ENCODE measurements around the gene FBXW10.
A peak's percentile ranks its signal among the peaks of the same experiment; 100 is the strongest.
"Not testable (repeated sequence)": the region's sequence is repeated elsewhere in the genome, so short reads cannot be mapped to it uniquely, and the experiment has no call there.

Gene FBXW10

DNA sequence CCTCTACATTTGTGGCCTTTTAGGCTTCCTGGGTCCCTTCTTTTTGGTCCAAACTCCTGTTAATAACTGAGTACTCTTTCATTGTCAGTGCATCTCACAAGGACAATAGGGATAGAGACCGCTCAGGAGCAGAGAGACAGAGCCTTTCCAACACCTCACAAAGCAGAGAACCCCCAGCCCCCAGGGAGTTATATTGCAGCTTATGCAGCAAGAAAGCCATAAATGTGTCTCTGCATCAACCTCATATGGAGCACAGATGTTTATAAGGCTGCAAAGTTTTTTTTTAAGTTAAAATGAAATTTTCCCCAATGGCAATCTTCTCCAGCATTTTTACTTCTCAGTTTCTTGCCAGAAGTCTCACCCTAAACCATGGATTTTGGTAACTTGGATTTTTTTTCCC, 6.4 kb downstream of the FBXW10 start:
- not testable (repeated sequence) for H2AFZ ChIP-seq (ENCODE audit: low read length); H3K79me2 ChIP-seq (ENCODE audit: insufficient read depth, low read length); H3K4me2 ChIP-seq (ENCODE audit: low read depth, low read length, poor library complexity, severe bottlenecking); H3K4me1 ChIP-seq (ENCODE audit: insufficient read depth, low read length, poor library complexity, severe bottlenecking); H3K9ac ChIP-seq (ENCODE audit: low read depth, low read length, poor library complexity, severe bottlenecking); H3K9me3 ChIP-seq (ENCODE audit: insufficient read depth, low read depth, low read length); H3K9me2 ChIP-seq (replicated peaks; ENCODE audit: low read depth, low read length); H4K20me1 ChIP-seq (ENCODE audit: insufficient read depth, low read length, poor library complexity, severe bottlenecking); H3K27me3 ChIP-seq (ENCODE audit: insufficient read depth, low read length, poor library complexity, severe bottlenecking); H3K36me3 ChIP-seq (ENCODE audit: insufficient read depth, low read length); H3F3A ChIP-seq (ENCODE audit: low read depth); H3K4me3 ChIP-seq (ENCODE audit: low read length, poor library complexity, severe bottlenecking)

DNA sequence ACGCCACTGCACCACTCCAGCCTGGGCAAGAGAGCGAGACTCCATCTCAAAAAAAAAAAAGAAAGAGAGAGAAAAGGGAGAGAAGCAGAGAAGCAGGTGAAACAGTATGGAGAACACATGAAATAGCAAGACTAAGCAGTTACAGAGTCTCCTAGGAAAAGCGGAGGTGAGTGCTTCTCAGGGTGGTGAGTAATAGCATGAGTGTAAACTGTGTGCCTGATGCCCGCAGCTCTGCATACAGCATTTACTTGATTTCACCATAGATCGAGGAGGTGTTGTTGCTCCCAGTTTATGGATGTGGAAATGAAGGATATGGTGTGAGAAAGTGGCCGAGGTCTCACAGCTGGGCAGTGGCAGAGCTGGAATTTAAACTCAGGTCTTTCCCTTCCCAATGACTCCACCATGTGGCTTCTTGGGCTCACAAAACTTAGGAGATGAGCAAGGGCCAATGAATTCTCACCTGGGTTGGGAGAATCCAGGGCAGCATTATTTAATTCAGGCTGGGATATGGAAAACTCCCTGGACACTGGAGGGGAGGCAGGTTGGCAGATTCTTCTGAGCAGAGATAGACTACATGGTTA, 10.1 kb downstream of the FBXW10 start:
- not testable (repeated sequence) for H3K4me1 ChIP-seq (ENCODE audit: insufficient read depth, low read length, poor library complexity, severe bottlenecking); H3K27me3 ChIP-seq (ENCODE audit: insufficient read depth, low read length, poor library complexity, severe bottlenecking)

GRCh38 chr17:18755969-18756368, 12.1 kb downstream of the FBXW10 start:
- not testable (repeated sequence) for H4K20me1 ChIP-seq (ENCODE audit: insufficient read depth, low read length, poor library complexity, severe bottlenecking); H3F3A ChIP-seq (ENCODE audit: low read depth); H3K4me1 ChIP-seq (ENCODE audit: insufficient read depth, low read length, poor library complexity, severe bottlenecking); H3K4me2 ChIP-seq (ENCODE audit: low read depth, low read length, poor library complexity, severe bottlenecking); H3K9me3 ChIP-seq (ENCODE audit: insufficient read depth, low read depth, low read length); H3K36me3 ChIP-seq (ENCODE audit: insufficient read depth, low read length); H3K79me2 ChIP-seq (ENCODE audit: insufficient read depth, low read length); H3K27me3 ChIP-seq (ENCODE audit: insufficient read depth, low read length, poor library complexity, severe bottlenecking); H3K9ac ChIP-seq (ENCODE audit: low read depth, low read length, poor library complexity, severe bottlenecking); H3K9me2 ChIP-seq (replicated peaks; ENCODE audit: low read depth, low read length); H2AFZ ChIP-seq (ENCODE audit: low read length); H3K4me3 ChIP-seq (ENCODE audit: low read length, poor library complexity, severe bottlenecking)

More for the DNA sequence above, 10.1 kb downstream of the FBXW10 start:
- H3K79me2 ChIP-seq (ENCODE audit: insufficient read depth, low read length); H3F3A ChIP-seq (ENCODE audit: low read depth); H3K9me3 ChIP-seq (ENCODE audit: insufficient read depth, low read depth, low read length); H2AFZ ChIP-seq (ENCODE audit: low read length); H3K9ac ChIP-seq (ENCODE audit: low read depth, low read length, poor library complexity, severe bottlenecking); H3K4me2 ChIP-seq (ENCODE audit: low read depth, low read length, poor library complexity, severe bottlenecking); H3K4me3 ChIP-seq (ENCODE audit: low read length, poor library complexity, severe bottlenecking); H4K20me1 ChIP-seq (ENCODE audit: insufficient read depth, low read length, poor library complexity, severe bottlenecking); H3K9me2 ChIP-seq (replicated peaks; ENCODE audit: low read depth, low read length); H3K36me3 ChIP-seq (ENCODE audit: insufficient read depth, low read length): not testable (repeated sequence)

GRCh38 chr17:18757368-18758044, 13.7 kb downstream of the FBXW10 start:
- not testable (repeated sequence) for H3K4me2 ChIP-seq (ENCODE audit: low read depth, low read length, poor library complexity, severe bottlenecking); H4K20me1 ChIP-seq (ENCODE audit: insufficient read depth, low read length, poor library complexity, severe bottlenecking); H3K4me3 ChIP-seq (ENCODE audit: low read length, poor library complexity, severe bottlenecking); H3K9me2 ChIP-seq (replicated peaks; ENCODE audit: low read depth, low read length); H3K9ac ChIP-seq (ENCODE audit: low read depth, low read length, poor library complexity, severe bottlenecking); H3K79me2 ChIP-seq (ENCODE audit: insufficient read depth, low read length); H2AFZ ChIP-seq (ENCODE audit: low read length); H3K27me3 ChIP-seq (ENCODE audit: insufficient read depth, low read length, poor library complexity, severe bottlenecking); H3K36me3 ChIP-seq (ENCODE audit: insufficient read depth, low read length); H3K4me1 ChIP-seq (ENCODE audit: insufficient read depth, low read length, poor library complexity, severe bottlenecking); H3F3A ChIP-seq (ENCODE audit: low read depth); H3K9me3 ChIP-seq (ENCODE audit: insufficient read depth, low read depth, low read length)

GRCh38 chr17:18758344-18758743, 14.5 kb downstream of the FBXW10 start:
- H4K20me1 ChIP-seq (ENCODE audit: insufficient read depth, low read length, poor library complexity, severe bottlenecking); H3K4me3 ChIP-seq (ENCODE audit: low read length, poor library complexity, severe bottlenecking); H3K27me3 ChIP-seq (ENCODE audit: insufficient read depth, low read length, poor library complexity, severe bottlenecking); H3K36me3 ChIP-seq (ENCODE audit: insufficient read depth, low read length); H3K9me2 ChIP-seq (replicated peaks; ENCODE audit: low read depth, low read length); H3K9ac ChIP-seq (ENCODE audit: low read depth, low read length, poor library complexity, severe bottlenecking); H3K4me2 ChIP-seq (ENCODE audit: low read depth, low read length, poor library complexity, severe bottlenecking); H3K9me3 ChIP-seq (ENCODE audit: insufficient read depth, low read depth, low read length); H3K79me2 ChIP-seq (ENCODE audit: insufficient read depth, low read length); H2AFZ ChIP-seq (ENCODE audit: low read length); H3F3A ChIP-seq (ENCODE audit: low read depth); H3K4me1 ChIP-seq (ENCODE audit: insufficient read depth, low read length, poor library complexity, severe bottlenecking): not testable (repeated sequence)

DNA sequence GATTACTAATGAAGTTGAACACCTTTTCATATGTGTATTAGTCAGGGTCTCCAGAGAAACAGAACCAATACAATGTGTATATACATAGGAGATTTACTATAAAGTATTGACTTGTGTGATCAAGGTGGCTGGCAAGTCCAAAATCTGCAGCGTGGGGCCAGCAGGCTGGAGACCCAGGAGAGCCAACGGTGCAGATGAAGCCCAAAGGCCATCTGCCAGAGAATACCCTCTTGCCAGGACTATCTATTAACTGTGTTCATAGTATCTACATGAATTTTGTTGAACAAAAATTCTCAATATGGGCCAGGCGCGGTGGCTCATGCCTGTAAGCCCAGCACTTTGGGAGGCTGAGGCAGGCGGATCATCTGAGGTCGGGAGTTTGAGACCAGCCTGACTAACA, 16.4 kb downstream of the FBXW10 start:
- H3F3A ChIP-seq (ENCODE audit: low read depth): not testable (repeated sequence)

DNA sequence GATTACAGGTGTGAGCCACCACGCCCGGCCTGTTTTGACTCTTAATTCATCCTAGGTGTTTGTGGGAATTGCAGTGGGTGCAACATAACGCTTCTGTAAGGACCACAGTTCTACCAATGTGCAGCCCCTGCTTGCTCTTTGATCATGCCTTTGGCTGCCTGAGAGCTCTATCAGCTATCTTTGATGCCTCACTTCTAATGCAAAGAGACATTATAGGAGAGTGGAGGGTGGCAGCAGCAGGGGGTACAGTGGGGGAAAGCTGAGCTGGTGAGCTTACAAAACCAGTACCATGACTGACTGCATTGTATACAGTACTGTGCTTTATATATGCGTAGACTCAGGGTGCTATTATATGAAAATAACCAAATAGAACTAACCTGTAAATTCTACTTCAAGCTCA, 26.7 kb downstream of the FBXW10 start:
- H3K9me3 ChIP-seq (ENCODE audit: insufficient read depth, low read depth, low read length); H3K79me2 ChIP-seq (ENCODE audit: insufficient read depth, low read length); H3F3A ChIP-seq (ENCODE audit: low read depth); H3K36me3 ChIP-seq (ENCODE audit: insufficient read depth, low read length); H4K20me1 ChIP-seq (ENCODE audit: insufficient read depth, low read length, poor library complexity, severe bottlenecking); H3K9ac ChIP-seq (ENCODE audit: low read depth, low read length, poor library complexity, severe bottlenecking); H3K27me3 ChIP-seq (ENCODE audit: insufficient read depth, low read length, poor library complexity, severe bottlenecking); H2AFZ ChIP-seq (ENCODE audit: low read length); H3K9me2 ChIP-seq (replicated peaks; ENCODE audit: low read depth, low read length); H3K4me1 ChIP-seq (ENCODE audit: insufficient read depth, low read length, poor library complexity, severe bottlenecking): not testable (repeated sequence)
- peak overlapping the region; percentile 66 for H3K4me2 ChIP-seq (ENCODE audit: low read depth, low read length, poor library complexity, severe bottlenecking)
- H3K4me3 ChIP-seq (ENCODE audit: low read length, poor library complexity, severe bottlenecking): peak overlapping the region; percentile 43

More for the DNA sequence above, 16.4 kb downstream of the FBXW10 start:
- H3K9me2 ChIP-seq (replicated peaks; ENCODE audit: low read depth, low read length); H3K79me2 ChIP-seq (ENCODE audit: insufficient read depth, low read length); H3K36me3 ChIP-seq (ENCODE audit: insufficient read depth, low read length); H3K4me2 ChIP-seq (ENCODE audit: low read depth, low read length, poor library complexity, severe bottlenecking); H3K4me3 ChIP-seq (ENCODE audit: low read length, poor library complexity, severe bottlenecking); H3K27me3 ChIP-seq (ENCODE audit: insufficient read depth, low read length, poor library complexity, severe bottlenecking); H2AFZ ChIP-seq (ENCODE audit: low read length); H4K20me1 ChIP-seq (ENCODE audit: insufficient read depth, low read length, poor library complexity, severe bottlenecking); H3K9me3 ChIP-seq (ENCODE audit: insufficient read depth, low read depth, low read length); H3K4me1 ChIP-seq (ENCODE audit: insufficient read depth, low read length, poor library complexity, severe bottlenecking); H3K9ac ChIP-seq (ENCODE audit: low read depth, low read length, poor library complexity, severe bottlenecking): not testable (repeated sequence)
